ENCODE data around the gene ASXL2. TPM values are rescaled to one million over a fixed set of nuclear protein-coding genes. Genes with fewer than 3 reads are reported as not detected.

ASXL2 gene
- total and polyA plus RNA-seq, 2 of the 13 experiments (the other 11 are each of a cell fraction or from before 2014, with no cell fraction given): 12.1 to 19.2 TPM

DNA sequence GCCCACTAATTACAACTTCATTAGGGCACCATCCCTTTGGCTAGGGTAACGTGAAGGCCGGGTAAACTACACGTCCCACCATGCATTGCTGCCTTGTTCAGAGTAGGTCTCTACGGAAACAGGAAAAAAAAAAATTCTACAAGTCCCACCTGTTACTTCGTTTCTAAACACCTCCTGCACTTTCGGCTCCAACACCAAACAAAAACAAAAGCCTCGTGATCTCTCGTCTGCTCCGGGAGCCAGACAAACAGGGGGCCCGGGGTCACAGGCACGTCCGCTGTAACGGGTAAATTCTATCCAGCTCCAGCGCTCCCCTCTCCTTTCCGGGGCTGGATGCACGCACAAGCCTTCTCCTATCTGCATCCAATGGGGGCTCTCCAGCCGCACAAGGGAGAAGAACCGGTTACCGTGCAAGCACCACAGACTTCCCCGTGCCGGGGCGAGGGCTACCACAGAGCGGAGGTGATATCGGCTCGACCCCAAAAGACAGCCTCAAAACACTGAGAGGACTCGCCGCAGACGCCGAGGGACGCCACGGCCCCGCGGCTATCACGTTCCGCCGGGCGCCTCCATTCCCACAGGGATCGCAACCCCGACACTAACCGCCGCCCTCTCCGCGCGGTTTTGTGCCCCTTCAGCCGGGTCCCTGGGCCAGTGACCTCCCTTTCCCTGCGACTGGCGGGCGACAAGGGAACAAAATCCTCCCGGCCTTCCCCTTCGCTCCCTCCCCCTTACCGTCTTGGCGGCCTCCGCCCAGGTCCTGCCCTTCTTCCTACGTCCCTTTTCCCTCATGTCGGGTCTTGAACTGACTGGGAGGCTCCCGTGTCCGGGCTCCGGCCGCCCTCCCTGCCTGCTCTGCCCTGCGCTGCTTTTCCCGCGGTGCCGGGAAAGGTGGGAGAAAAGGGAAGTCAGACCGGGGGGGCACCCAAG, 591 bp downstream of the ASXL2 start (continued):
- TF ChIP-seq KMT2A (CRISPR knock-in tag; IDR thresholded peaks at IDR 0.05) (peak; percentile 57; the same call in 1 of the 2 replicates), ZNF468 (CRISPR knock-in tag; IDR thresholded peaks at IDR 0.05) (peak; percentile 94; the same call in 1 of the 2 replicates), SNAI1 (CRISPR knock-in tag; IDR thresholded peaks at IDR 0.05; ENCODE audit: borderline replicate concordance) (peak; percentile 91), MXI1 (IDR thresholded peaks at IDR 0.05; ENCODE audit: borderline replicate concordance, low read depth, low read length) (peak; percentile 38; the same call in 1 of the 3 replicates), ZNF446 (CRISPR knock-in tag; IDR thresholded peaks at IDR 0.05) (no peak), ETV6 (CRISPR knock-in tag; conservative IDR thresholded peaks at IDR 0.05) (no peak; the same call in 1 of the 2 replicates), CENPX (CRISPR knock-in tag; IDR thresholded peaks at IDR 0.05) (no peak), ZFP90 (CRISPR knock-in tag; IDR thresholded peaks at IDR 0.05; ENCODE audit: borderline replicate concordance) (peak; percentile 41; the same call in 1 of the 2 replicates), MAF1 (CRISPR knock-in tag; IDR thresholded peaks at IDR 0.05; ENCODE audit: borderline replicate concordance) (no peak; the same call in 1 of the 2 replicates), NFATC3 (CRISPR knock-in tag; IDR thresholded peaks at IDR 0.05) (peak; percentile 63; the same call in 1 of the 2 replicates), ELF1 (CRISPR knock-in tag; IDR thresholded peaks at IDR 0.05) (peak; percentile 73), NR2F2 (IDR thresholded peaks at IDR 0.05; ENCODE audit: borderline replicate concordance, low read depth) (no peak), FOXK2 (IDR thresholded peaks at IDR 0.05) (peak; percentile 51; the same call in 1 of the 2 replicates), SRSF1 (optimal IDR thresholded peaks at IDR 0.05; ENCODE audit: low read depth, low read length) (peak; percentile 87), U2AF1 (optimal IDR thresholded peaks at IDR 0.05; ENCODE audit: low read depth, low read length) (peak; percentile 27), TGIF2 (CRISPR knock-in tag; IDR thresholded peaks at IDR 0.05) (0 out of 2 replicates have a peak, but pooled peaks have one; percentile 29), KAT8 (CRISPR knock-in tag; IDR thresholded peaks at IDR 0.05) (peak; percentile 37; the same call in 1 of the 2 replicates), KLF15 (CRISPR knock-in tag; IDR thresholded peaks at IDR 0.05; ENCODE audit: borderline replicate concordance) (0 out of 2 replicates have a peak, but pooled peaks have one; percentile 43), ELF3 (CRISPR knock-in tag; IDR thresholded peaks at IDR 0.05) (peak; percentile 31), NFYB (CRISPR knock-in tag; IDR thresholded peaks at IDR 0.05) (0 out of 2 replicates have a peak, but pooled peaks have one; percentile 3), ZNF136 (CRISPR knock-in tag; IDR thresholded peaks at IDR 0.05; ENCODE audit: low read depth) (0 out of 2 replicates have a peak, but pooled peaks have one; percentile 73), TP53 (CRISPR knock-in tag; conservative IDR thresholded peaks at IDR 0.05) (0 out of 2 replicates have a peak, but pooled peaks have one; percentile 33), REL (CRISPR knock-in tag; conservative IDR thresholded peaks at IDR 0.05) (0 out of 2 replicates have a peak, but pooled peaks have one; percentile 25)
- TF ChIP-seq, protein P1, sequence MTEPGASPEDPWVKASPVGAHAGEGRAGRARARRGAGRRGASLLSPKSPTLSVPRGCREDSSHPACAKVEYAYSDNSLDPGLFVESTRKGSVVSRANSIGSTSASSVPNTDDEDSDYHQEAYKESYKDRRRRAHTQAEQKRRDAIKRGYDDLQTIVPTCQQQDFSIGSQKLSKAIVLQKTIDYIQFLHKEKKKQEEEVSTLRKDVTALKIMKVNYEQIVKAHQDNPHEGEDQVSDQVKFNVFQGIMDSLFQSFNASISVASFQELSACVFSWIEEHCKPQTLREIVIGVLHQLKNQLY (CRISPR knock-in tag; IDR thresholded peaks at IDR 0.05): no peak
- TF ChIP-seq, protein P2, sequence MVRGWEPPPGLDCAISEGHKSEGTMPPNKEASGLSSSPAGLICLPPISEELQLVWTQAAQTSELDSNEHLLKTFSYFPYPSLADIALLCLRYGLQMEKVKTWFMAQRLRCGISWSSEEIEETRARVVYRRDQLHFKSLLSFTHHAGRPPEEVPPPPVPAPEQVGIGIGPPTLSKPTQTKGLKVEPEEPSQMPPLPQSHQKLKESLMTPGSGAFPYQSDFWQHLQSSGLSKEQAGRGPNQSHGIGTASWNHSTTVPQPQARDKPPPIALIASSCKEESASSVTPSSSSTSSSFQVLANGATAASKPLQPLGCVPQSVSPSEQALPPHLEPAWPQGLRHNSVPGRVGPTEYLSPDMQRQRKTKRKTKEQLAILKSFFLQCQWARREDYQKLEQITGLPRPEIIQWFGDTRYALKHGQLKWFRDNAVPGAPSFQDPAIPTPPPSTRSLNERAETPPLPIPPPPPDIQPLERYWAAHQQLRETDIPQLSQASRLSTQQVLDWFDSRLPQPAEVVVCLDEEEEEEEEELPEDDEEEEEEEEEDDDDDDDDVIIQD (CRISPR knock-in tag; IDR thresholded peaks at IDR 0.05; ENCODE audit: low read depth): peak; percentile 39; the same call in 1 of the 2 replicates
- TF ChIP-seq, protein P3, sequence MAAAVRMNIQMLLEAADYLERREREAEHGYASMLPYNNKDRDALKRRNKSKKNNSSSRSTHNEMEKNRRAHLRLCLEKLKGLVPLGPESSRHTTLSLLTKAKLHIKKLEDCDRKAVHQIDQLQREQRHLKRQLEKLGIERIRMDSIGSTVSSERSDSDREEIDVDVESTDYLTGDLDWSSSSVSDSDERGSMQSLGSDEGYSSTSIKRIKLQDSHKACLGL (CRISPR knock-in tag; IDR thresholded peaks at IDR 0.05): peak; percentile 79
- TF ChIP-seq, protein P4, sequence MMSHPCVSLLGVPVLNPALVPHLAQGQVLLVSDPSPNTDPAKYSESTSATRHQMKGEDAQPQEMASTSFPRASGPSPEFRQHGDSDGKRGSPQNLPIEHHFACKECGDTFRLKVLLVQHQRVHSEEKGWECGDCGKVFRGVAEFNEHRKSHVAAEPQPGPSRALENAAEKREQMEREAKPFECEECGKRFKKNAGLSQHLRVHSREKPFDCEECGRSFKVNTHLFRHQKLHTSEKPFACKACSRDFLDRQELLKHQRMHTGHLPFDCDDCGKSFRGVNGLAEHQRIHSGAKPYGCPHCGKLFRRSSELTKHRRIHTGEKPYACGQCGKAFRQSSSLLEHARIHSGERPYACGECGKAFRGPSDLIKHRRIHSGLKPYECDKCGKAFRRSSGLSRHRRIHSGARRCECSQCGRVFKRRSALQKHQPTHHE (CRISPR knock-in tag; IDR thresholded peaks at IDR 0.05; ENCODE audit: borderline replicate concordance): peak; percentile 26; the same call in 1 of the 2 replicates
